Measurements from ENCODE around the gene PLD3. TPM values are rescaled to one million over a fixed set of nuclear protein-coding genes. Genes with fewer than 3 reads are reported as not detected.

The PLD3 gene
- total and polyA plus RNA-seq, 2 donors (not counting 3 experiments of a cell fraction or from before 2014, with no cell fraction given), result 166 to 479 TPM

DNA sequence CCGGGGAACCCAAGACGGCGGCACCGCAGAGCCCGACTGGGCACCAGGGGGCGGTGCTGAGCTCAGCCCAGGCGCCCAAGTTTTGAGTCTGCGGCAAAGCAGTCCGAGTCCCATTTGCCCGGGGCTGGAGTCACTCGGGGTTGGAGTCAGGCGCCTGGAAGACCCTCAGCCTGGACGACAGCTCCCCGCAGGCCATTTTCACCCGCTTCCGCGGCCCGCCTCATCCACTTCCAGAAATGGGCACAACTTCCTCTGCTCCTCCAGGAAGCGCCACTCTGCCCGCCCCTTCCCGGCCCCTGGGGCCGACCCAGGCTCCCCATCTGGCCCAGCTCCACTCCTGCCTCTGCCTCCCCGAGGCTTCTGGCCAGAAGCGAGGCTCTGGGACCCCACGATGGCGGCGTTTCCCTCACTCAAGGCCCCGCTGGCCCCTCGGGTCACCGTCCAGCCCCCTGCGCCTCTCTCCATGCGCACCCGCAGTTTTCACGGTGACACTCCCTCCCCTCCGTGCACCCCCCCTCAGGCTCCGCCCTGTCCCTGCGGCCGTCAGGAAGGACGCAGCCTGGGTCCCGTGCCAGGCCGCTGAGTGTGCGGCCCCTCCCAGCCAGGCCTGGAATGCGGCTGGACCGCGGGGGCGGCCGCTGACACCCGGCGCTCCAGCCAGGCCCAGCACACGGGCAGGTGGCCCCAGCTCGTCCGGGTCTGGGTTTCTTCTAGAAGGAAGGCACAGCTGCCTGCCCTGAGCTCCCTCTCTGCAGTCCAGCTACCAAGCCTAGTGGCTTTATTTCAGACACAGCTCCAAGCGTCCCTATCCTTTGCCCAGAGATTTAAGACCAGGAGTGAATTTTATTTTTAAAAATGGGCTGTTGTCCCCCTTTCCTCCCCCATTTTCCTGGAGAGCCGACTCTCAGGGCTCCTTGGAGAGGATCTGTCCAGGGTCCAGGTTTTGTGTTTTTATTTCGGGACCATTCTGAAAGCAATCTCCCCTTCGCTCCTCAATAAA lies 72.6 kb downstream of the PLD3 start:
- intact Hi-C loops (cut with micrococcal nuclease) (loop anchor here (1.0 to 5.0 kb wide), 5 partner anchors 18 to 178 kb away; partner anchors contain the start of genes C19orf47, PLD3 and SERTAD3), dilution Hi-C loops (cut with MboI; ENCODE audit: extremely low pct_ligation_motif_present, low sequenced_read_pairs) (no loop called here)
- Histone ChIP-seq H3K4me3 (replicated peaks in 1 of 3; ENCODE audit: insufficient read depth in 1 of 3, low read depth in 1 of 3, low read length in 3 of 3) (peak overlapping the region; percentile 25 to 54 (median 26)), H3K4me2 (ENCODE audit: insufficient read depth, low read length) (peak overlapping the region; percentile 68), H4K20me1 (replicated peaks; ENCODE audit: control insufficient read depth, extremely low read depth, insufficient read depth, low read length) (no peaks in the 10 kb centered on the region), H3K9me3 (replicated peaks; ENCODE audit: control insufficient read depth, insufficient read depth, low read length) (no peaks in the 10 kb centered on the region), H3K4me1 (ENCODE audit: control insufficient read depth, extremely low read depth, insufficient read depth, low read length) (peaks cover 27% of the 10 kb centered on the region), H3K79me2 (ENCODE audit: control insufficient read depth, insufficient read depth, low read length) (peaks cover 30% of the 10 kb centered on the region), H3K27me3 (ENCODE audit: control insufficient read depth in 2 of 2, insufficient read depth in 2 of 2, low read length in 2 of 2) (no peaks in the 10 kb centered on the region), H3K36me3 (ENCODE audit: control insufficient read depth in 2 of 2, extremely low read depth in 1 of 2, insufficient read depth in 2 of 2, low read length in 2 of 2) (peaks cover 8 to 9% of the 10 kb centered on the region in 2 experiments), H3K9ac (replicated peaks; ENCODE audit: extremely low read depth, insufficient read depth, low read length) (peak overlapping the region; percentile 46), H2AFZ (ENCODE audit: low read depth, low read length) (peak overlapping the region; percentile 71), H3K9me1 (replicated peaks; ENCODE audit: control insufficient read depth, extremely low read depth, insufficient read depth, low read length) (no peaks in the 10 kb centered on the region), H3K27ac (ENCODE audit: insufficient read depth, low read depth, low read length) (peak overlapping the region; percentile 75)
- peak; percentile 92 for FAIRE-seq
- CTCF ChIA-PET, result interaction anchor here (0.6 to 3.7 kb wide), 28 partner anchors 8 to 214 kb away, joined by 3 to 43 read pairs (median 5); partner anchors contain the start of genes BLVRB, C19orf47, PLD3 and SERTAD3
- TSS peak; percentile 38 for BruUV-seq (replicated peaks)
- POLR2A ChIA-PET, result interaction anchor here (0.5 to 1.9 kb wide), 7 partner anchors 13 to 842 kb away, joined by 3 to 15 read pairs (median 3); no protein-coding TSS in a partner anchor
- TF ChIP-seq MYC (IDR thresholded peaks at IDR 0.05; ENCODE audit: low read depth, low read length), result no peak
- peak; percentile 87 for TF ChIP-seq POLR2AphosphoS5 (IDR thresholded peaks at IDR 0.05; ENCODE audit: insufficient read depth, low read depth, low read length)
- TF ChIP-seq EZH2 (IDR thresholded peaks at IDR 0.05; ENCODE audit: borderline replicate concordance, low read depth, low read length, severe bottlenecking), result no peak
- peak; percentile 42 for TF ChIP-seq FOS (IDR thresholded peaks at IDR 0.05; ENCODE audit: borderline replicate concordance, insufficient read depth, low read length)
- no peak for TF ChIP-seq GATA2 (IDR thresholded peaks at IDR 0.05; ENCODE audit: insufficient read depth, insufficient read length, low read depth, low read length)
- peak; percentile 90 for TF ChIP-seq POLR2A (IDR thresholded peaks at IDR 0.05; ENCODE audit: low read depth, low read length)
- TF ChIP-seq JUN (IDR thresholded peaks at IDR 0.05; ENCODE audit: borderline replicate concordance, insufficient read depth, insufficient read length, low read depth), result no peak
- TF ChIP-seq, protein P1, sequence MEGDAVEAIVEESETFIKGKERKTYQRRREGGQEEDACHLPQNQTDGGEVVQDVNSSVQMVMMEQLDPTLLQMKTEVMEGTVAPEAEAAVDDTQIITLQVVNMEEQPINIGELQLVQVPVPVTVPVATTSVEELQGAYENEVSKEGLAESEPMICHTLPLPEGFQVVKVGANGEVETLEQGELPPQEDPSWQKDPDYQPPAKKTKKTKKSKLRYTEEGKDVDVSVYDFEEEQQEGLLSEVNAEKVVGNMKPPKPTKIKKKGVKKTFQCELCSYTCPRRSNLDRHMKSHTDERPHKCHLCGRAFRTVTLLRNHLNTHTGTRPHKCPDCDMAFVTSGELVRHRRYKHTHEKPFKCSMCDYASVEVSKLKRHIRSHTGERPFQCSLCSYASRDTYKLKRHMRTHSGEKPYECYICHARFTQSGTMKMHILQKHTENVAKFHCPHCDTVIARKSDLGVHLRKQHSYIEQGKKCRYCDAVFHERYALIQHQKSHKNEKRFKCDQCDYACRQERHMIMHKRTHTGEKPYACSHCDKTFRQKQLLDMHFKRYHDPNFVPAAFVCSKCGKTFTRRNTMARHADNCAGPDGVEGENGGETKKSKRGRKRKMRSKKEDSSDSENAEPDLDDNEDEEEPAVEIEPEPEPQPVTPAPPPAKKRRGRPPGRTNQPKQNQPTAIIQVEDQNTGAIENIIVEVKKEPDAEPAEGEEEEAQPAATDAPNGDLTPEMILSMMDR (IDR thresholded peaks at IDR 0.05; ENCODE audit: extremely low read depth in 1 of 2, insufficient read depth in 1 of 2, low read depth in 1 of 2, low read length in 2 of 2), result peak; percentile 95 to 98
- TF ChIP-seq, protein P2, sequence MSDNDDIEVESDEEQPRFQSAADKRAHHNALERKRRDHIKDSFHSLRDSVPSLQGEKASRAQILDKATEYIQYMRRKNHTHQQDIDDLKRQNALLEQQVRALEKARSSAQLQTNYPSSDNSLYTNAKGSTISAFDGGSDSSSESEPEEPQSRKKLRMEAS (IDR thresholded peaks at IDR 0.05; ENCODE audit: insufficient read depth, insufficient read length), result no peak
- peak; percentile 91 for DNase-seq (ENCODE audit: low read depth, low spot score)

All from endothelial cell of umbilical vein (primary cell).